H1 (cell line): Measurements from ENCODE around the gene SLCO4C1. TPM values are rescaled to one million over a fixed set of nuclear protein-coding genes. Genes with fewer than 3 reads are reported as not detected.

Experiments
- CBX5 ChIP-seq: fragments of 300-800, 300-1000 bp; sonication (generic); IDR thresholded peaks from 2 replicates; pipeline ENCODE4 v1.7.1; 2016; ENCODE audit warnings: antibody characterized with exemption, low read length, low read depth
- RAD21 ChIP-seq, 2 experiments: IDR thresholded peaks in 1 of 2; conservative IDR thresholded peaks in 1 of 2; 2 replicates each; pipeline ENCODE4 v1.6.1; 2011; ENCODE audit warnings: low read depth in 2 of 2, low read length in 2 of 2, improper control_type of control experiment in 1 of 2, inconsistent platforms in 1 of 2, mild to moderate bottlenecking in 1 of 2, moderate library complexity in 1 of 2
- TAF7 ChIP-seq: optimal IDR thresholded peaks from 2 replicates; pipeline ENCODE3; 2011; ENCODE audit warnings: low read depth, mild to moderate bottlenecking, inconsistent platforms, low read length, moderate library complexity, borderline replicate concordance
- polyA plus RNA-seq, 7 experiments: library from polyadenylated mRNA; depleted of rRNA in 3 of 7; stranded (reverse) in 5 of 7; unstranded in 2 of 7; fragments of >200 nt in 5 of 7; fragments of 200-250 nt in 2 of 7; gene quantifications; 1 replicate in 5 of 7; 2 replicates in 1 of 7; 4 replicates in 1 of 7; pipeline versions ENCODE4 v1.2.1 to v1.2.3, GENCODE V29; 2011 to 2013; ENCODE audit warnings: missing spikeins in 2 of 7, mixed read lengths in 2 of 7
- total RNA-seq: library from RNA; stranded (reverse); fragmentation: NEBNext Ultra II Directional; extraction: Animal tissue kit (Norgen Biotek cat#: 25700); gene quantifications from 2 replicates; pipeline ENCODE4 v1.2.1, GENCODE V29; 2021

The SLCO4C1 gene
- total and polyA plus RNA-seq, 2 of the 8 experiments (the other 6 are each of a cell fraction or from before 2014, with no cell fraction given) = 1.3 to 4.9 TPM

DNA sequence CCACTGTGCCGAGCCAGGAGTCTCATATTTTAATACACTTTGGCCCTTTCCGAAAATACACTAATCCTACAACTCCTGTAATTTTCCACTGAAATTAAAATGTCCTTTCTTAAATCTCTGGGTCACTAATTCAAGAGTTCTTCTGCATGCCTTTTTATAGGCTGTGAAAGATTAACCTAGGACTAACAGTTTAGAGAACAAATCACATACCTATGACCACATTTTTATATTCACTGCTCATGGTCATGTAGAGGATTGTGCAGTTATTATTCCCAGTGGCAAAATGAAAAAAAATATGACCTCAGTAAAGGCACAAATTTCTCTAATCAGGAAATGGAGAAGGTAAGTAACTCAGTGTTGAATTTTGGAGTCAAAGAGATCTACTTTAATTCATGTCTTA, 33.4 kb downstream of the SLCO4C1 start (continued):
- TF ChIP-seq CBX5 (no peak), RAD21 (IDR thresholded peaks at IDR 0.05 in 1 of 2, conservative IDR thresholded peaks at IDR 0.05 in 1 of 2; ENCODE audit: low read depth in 2 of 2, low read length in 2 of 2) (no peak), TAF7 (no peak)
